Fibroblast of lung (primary cell): Measurements from ENCODE around the gene TACC2.

ENCODE experiments used
- EZH2 ChIP-seq: IDR thresholded peaks from 2 replicates; pipeline ENCODE4 v1.5.1; 2012; ENCODE audit warnings: low read length, control low read depth, mild to moderate bottlenecking; ENCODE audit errors: missing control alignments
- TF ChIP-seq, protein P1 (sequence below), 2 donors: IDR thresholded peaks in 1 of 2; conservative IDR thresholded peaks in 1 of 2; 1 replicate in 1 of 2; 2 replicates in 1 of 2; pipeline ENCODE4 v1.5.1; 2011 to 2012; ENCODE audit warnings: low read length in 2 of 2, control low read depth in 1 of 2, inconsistent platforms in 1 of 2, low read depth in 1 of 2, mild to moderate bottlenecking in 1 of 2

DNA sequence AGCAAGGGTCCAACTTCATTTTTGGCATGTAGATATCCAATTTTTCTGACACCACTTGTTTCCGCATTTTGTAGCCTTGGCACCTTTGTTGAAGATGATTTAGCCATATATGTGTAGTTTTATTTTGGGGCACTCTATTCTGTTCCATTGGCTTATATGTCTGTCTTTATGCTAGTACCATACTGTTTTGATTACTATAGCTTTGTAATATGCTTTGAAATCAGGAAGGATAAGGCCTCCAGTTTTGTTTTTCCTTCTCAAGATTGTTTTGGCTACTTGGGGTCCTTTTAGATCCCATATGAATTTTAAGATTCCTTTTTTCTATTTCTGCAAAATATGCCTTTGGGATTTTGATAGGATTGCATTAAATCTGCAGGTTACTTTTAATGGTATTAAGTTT lies 272.6 kb downstream of the TACC2 start:
- no peak for TF ChIP-seq EZH2
- TF ChIP-seq, protein P1, sequence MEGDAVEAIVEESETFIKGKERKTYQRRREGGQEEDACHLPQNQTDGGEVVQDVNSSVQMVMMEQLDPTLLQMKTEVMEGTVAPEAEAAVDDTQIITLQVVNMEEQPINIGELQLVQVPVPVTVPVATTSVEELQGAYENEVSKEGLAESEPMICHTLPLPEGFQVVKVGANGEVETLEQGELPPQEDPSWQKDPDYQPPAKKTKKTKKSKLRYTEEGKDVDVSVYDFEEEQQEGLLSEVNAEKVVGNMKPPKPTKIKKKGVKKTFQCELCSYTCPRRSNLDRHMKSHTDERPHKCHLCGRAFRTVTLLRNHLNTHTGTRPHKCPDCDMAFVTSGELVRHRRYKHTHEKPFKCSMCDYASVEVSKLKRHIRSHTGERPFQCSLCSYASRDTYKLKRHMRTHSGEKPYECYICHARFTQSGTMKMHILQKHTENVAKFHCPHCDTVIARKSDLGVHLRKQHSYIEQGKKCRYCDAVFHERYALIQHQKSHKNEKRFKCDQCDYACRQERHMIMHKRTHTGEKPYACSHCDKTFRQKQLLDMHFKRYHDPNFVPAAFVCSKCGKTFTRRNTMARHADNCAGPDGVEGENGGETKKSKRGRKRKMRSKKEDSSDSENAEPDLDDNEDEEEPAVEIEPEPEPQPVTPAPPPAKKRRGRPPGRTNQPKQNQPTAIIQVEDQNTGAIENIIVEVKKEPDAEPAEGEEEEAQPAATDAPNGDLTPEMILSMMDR (conservative IDR thresholded peaks at IDR 0.05 in 1 of 2, IDR thresholded peaks at IDR 0.05 in 1 of 2; ENCODE audit: low read depth in 1 of 2, low read length in 2 of 2), result no peak
